Measurements from ENCODE around the gene KCNK4.

Gene KCNK4

DNA sequence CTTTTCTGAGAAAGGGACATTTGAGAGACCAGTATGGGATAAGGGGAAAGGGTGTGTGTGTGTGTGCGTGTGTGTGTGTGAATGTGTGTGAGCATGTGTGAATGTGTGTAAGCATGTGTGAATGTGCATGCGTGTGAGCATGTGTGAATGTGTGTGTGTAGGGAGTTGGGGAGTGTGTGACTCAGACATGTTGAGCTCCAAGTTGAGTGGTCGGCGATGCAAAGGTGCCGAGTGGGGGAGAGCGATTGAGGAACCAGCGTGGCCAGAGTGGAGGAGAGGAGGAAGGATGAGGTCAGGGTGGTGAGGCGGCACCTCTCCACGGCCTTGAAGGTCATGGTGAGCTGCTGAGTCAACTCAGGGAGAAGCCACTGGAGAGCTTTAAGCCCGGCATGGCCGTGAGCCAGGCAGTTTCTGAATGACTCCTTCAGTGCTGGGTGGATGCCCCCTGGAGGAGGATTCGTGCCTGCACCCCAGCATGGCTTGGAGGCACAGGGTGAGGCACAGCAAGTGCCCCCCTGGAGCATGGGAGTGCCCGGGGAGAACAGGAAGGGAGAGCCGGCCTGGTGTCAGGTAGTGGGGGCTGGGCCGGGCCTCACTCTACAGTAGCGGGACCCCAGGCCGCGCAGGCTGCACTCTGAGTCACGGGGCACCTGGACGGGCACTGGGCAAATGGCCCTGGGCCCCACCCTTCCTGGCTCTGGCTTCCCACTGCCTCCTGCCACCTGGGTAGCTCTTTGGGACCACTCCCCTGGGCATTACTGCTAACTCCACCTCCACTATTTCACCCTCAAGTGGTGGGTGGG, 40.7 kb downstream of the KCNK4 start:
- peak; percentile 74 to 98 for DNase-seq

DNA sequence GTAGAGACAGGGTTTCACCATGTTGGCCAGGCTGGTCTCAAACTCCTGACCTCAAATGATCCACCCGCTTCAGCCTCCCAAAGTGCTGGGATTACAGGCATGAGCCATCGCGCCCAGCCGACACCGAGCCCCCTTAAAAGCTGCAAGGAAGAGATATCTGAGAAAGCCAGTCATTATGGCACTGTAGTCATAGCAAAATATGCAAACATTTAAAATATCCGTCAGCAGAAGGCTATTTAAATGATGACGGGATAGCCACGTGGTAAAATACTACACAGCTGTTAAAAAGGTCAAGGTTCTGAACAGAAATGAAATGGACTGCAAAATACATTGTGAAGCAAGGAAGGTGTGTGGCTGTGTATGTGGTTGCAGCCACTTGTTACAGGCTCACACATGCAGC, 42.5 kb downstream of the KCNK4 start:
- DNase-seq, result no peak

DNA sequence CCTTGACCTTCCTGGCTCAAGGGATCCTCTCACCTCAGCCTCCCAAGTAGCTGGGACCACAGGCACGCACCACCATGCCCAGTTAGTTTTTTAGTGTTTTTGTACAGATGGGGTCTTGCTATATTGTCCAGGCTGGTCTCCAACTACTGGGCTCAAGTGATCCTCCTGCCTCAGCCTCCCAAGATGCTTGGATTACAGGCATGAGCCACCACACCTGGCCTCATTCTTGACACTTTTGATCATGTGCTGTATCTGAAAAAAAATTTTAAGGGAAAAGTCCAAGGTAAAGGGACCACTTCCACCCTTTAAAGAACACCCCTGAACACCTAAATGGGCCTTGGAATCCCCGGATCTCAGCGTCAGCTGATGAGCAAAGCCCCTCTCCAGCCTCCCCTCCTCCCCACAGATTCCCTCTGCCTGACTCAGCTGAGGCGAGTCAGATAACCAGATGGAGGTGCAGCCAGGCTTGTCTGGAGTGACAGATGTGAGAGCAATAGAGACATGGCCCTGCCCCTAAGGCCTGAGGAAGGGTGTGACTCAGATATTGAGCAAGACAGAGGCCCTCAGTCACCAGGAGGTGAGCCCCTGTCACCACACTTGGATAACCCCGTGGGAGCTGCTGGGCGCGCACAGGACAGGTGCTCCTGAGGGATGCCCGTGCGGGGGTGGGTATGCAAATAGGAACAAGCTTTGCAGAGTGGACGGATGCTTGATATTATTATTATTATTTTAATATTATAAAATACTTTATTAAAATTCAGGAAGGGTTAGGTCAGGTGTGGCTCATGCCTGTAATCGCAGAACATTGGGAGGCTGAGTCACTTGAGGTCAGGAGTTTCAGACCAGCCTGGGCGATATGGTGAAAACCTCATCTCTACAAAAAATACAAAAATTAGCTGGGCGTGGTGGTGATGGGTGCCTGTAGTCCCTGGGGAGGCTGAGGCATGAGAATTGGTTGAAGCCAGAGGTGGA, 43.9 kb downstream of the KCNK4 start:
- peak; percentile 30 to 97 for DNase-seq

DNA sequence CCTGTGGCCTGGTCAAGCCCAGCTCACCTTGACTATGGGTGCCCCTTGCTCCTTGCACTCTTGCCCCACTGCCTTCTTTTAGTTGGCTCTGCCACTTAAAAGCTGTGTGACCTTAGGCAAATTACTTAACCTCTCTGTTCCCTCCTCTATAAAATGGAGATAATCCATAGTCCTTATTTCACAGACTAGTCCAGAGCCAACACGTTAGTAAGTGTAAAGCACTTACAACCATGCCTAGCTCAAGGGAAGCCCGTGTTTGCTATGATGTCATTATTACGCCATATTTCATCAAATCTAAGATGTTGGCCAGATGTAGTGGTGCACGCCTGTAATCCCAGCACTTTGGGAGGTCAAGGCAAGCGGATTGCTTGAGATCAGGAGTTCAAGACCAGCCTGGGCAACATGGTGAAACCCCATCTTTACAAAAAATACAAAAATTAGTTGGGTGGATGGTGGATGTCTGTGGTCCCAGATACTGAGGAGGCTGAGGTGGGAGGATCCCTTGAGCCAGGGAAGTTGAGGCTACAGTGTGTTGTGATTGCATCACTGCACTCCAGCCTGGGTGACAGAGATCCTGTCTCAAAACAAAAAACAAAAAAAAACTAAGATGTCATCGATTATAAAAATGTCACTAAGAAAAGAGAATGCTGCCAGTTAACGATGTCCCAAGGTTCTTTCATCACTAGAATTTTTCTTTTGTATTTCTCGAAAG, 46.6 kb downstream of the KCNK4 start:
- no peak for DNase-seq

DNA sequence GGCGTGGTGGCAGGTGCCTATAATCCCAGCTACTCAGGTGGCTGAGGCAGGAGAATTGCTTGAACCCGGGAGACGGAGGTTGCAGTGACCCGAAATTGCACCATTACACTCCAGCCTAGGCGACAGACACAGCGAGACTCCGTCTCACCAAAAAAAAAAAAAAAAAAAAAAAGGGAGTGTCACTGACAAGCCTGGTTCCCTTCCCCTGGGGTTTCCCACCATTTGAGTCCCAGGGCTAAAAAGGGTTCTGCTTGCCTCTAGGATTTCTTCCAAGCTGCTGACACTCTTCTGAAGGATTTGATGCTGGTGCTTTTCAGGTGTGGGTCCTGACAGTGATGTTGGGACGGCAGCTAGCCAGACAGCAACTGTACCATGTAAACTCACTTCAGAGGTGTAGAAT, 47.6 kb downstream of the KCNK4 start:
- no peak for DNase-seq

DNA sequence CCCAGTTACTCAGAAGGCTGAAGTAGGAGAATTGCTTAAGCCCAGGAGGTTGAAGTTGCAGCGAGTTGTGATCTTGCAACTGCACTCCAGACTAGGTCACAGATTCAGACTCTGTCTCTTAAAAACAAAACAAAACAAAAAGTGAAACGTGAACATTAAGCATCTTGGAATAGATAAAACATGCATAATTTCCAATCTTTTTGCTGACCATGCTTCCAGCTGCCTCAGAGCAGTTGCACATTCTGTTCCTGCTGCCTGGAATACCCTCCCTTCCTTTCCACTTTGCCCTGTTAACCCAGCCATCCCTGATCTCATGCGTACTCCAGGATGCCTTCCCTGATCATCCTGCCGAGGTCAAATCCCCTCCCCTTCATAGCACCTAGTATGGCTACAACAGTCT, 48.2 kb downstream of the KCNK4 start:
- no peak for DNase-seq

DNA sequence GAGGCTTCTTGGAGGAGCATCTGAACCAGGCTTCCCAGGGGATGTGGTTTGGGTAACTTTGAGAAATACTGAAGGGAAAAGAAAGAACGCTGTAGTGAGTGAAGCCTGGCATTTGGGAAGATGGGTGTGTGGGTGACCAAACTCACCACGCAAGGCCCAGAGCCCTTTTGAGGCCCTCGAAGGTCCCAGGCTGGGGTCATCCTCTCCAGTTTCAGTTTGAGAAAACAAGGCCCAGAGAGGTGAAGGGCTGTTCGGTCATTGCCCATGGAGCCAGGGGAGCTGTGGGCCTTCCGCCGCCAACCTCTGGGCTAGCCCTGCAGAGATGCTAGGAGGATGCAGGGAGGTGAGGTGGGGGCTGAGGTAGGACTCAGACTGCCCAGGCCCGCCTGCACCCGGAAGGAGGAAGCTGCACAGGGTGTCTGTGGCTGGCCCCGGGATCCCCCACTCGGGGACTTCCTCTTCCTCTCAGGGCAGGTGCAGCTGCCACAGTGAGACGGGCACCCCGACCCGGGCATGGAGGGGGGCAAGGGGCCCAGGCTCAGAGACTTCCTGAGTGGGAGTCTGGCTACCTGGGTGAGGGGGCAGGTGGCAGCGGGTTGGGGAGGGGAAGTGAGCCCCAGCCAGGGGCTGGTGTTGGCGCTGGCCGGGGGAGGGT, 48.8 kb downstream of the KCNK4 start, which contains the start of gene CCDC88B:
CCDC88B (plus strand) TSS at position 451 of the 655 bp plus-strand sequence; CDS start at position 514, 63 bp downstream.
- peak; percentile 38 to 71 for DNase-seq

DNA sequence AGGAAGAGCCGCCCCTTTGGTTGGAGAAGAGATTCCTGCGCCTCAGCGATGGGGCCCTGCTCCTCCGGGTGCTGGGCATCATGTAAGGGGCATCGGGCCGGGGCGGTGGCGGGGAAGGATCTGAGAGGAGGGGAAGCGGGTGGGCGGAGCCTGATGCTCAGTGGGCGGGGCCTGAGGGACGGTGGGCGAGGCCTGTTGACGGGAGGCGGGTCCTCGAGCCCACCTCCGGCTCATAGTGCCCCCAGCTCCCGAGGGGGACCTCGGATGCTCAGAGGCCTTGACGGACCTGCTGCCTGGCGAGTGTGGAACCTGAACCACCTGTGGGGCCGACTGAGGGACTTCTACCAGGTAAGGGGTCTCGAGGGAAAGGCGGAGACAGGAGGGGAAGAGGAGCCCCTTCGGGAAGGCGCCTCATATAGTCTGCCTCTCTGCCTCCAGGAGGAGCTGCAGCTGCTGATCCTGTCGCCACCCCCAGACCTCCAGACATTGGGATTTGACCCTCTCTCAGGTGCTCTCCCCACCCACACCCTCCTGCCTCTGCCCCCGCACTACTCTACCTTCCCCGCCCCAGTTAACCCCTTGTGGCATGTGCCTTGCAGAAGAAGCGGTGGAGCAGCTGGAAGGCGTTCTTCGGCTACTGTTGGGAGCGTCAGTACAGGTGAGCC, 49.7 kb downstream of the KCNK4 start:
- DNase-seq, result peak in 1 of 2 donors; percentile 38

DNA sequence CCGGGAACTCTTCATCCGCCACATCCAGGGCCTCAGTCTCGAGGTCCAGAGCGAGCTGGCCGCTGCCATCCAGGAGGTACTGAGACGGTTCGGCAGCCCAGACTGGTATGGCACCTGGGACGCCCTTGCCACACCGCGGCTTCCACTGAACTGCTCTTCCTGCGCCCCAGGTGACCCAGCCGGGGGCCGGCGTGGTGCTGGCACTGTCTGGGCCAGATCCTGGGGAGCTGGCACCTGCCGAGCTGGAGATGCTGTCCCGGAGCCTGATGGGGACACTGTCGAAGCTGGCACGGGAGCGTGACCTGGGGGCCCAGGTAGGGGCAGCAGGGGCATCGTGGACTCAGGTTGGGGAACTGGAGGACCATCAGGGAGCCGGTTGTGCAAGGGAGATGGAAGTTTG, 50.3 kb downstream of the KCNK4 start:
- DNase-seq, result no peak

DNA sequence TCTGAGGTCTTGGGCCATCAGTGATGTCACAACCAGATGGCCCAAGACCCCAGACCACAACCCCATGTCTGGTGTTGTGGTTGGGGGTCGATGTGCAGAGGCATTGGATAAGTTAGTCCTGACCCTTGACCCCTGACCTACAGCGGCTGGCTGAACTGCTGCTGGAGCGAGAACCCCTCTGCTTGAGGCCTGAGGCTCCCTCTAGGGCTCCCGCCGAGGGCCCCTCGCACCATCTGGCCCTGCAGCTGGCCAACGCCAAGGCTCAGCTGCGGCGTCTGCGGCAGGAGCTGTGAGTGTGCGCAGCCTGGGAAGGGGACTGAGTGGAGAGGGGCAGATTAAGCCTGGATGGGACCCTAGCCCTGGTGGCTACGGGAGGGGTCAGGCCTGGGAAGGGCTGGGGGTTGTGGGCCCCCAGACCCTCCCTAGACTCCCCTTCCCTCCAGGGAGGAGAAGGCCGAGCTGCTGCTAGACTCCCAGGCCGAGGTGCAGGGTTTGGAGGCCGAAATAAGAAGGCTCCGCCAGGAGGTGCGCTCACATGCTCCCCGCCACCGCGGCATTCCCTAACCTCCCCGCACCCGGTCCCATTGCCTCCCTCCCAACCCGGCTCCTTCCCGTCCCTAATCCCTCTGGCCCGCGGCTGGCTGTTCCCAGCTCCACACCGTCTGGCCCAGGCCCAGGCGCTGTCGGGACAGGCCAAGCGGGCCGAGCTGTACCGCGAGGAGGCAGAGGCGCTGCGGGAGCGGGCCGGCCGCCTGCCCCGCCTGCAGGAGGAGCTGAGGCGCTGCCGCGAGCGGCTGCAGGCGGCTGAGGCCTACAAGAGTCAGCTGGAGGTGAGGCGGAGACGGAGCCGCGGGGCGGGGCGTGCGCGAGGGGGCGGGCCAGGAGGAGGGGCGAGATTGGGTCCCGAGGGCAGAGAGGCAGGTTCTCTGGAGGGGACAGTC, 51.0 kb downstream of the KCNK4 start:
- DNase-seq, result peak; percentile 76 to 83

DNA sequence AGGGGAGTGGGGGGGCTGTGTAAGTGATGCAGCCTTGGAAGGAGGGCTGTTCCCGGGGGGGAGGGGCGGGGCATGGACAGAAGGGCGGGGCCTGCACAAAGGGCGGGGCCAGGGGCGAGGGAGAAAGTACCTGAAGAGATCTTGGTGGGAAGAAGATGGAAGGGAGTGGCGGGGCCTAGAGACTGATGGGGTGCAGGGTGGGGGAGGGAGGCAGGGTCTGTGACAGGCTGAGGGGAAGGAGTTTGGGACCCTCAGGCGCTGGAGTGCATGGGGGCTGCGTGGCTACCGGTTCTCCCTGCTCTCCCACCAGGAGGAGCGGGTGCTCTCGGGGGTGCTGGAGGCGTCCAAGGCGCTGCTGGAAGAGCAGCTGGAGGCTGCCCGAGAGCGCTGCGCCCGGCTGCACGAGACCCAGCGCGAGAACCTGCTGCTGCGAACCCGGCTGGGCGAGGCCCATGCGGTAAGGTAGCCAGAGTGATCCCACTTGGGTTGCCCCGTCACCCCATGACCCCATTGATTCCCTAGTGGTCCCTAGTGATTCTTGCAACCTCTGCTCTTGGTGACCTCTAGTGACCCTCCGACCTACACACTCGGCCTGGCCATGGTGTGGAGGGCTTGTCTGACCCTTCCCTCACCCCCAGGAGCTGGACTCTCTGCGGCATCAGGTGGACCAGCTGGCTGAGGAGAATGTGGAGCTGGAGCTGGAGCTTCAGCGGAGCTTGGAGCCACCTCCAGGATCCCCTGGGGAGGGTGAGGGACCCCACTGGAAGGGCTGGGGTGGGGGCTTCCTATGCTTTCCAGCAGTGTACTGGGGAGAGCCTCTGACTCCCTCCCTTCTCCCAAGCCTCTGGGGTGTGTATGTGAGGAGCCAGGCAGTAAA, 52.0 kb downstream of the KCNK4 start:
- DNase-seq, result no peak

DNA sequence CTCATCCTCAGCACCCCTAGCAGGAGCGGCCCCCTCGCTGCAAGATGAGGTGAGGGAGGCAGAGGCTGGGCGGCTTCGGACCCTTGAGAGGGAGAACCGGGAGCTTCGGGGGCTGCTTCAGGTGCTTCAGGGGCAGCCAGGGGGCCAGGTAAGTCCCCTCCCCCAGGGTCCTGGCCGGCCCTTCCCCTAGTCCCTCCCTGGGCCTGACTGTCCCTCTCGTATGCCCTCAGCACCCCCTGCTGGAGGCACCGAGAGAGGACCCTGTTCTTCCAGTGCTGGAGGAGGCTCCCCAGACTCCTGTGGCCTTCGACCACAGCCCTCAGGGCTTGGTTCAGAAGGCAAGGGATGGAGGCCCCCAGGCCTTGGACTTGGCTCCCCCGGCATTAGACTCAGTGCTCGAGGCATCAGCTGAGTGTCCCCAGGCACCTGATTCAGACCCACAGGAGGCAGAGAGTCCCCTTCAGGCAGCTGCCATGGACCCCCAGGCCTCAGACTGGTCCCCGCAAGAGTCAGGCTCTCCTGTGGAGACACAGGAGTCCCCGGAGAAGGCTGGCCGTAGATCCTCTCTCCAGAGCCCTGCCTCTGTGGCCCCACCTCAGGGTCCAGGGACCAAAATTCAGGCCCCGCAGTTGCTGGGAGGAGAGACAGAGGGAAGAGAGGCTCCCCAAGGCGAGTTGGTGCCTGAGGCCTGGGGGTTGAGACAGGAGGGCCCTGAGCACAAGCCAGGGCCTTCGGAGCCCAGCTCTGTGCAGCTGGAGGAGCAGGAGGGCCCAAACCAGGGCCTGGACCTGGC, 52.9 kb downstream of the KCNK4 start:
- no peak for DNase-seq

DNA sequence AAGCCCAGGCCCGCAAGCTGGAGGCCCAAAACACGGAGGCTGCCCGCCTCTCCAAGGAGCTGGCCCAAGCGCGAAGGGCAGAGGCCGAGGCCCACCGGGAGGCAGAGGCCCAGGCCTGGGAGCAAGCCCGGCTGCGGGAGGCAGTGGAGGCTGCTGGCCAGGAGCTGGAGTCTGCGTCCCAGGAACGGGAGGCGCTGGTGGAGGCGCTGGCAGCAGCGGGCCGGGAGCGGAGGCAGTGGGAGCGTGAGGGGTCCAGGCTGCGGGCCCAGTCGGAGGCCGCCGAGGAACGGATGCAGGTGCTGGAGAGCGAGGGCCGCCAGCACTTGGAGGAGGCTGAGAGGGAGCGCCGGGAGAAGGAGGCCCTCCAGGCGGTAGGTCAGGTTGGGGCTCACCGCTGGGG, 53.7 kb downstream of the KCNK4 start:
- no peak for DNase-seq

DNA sequence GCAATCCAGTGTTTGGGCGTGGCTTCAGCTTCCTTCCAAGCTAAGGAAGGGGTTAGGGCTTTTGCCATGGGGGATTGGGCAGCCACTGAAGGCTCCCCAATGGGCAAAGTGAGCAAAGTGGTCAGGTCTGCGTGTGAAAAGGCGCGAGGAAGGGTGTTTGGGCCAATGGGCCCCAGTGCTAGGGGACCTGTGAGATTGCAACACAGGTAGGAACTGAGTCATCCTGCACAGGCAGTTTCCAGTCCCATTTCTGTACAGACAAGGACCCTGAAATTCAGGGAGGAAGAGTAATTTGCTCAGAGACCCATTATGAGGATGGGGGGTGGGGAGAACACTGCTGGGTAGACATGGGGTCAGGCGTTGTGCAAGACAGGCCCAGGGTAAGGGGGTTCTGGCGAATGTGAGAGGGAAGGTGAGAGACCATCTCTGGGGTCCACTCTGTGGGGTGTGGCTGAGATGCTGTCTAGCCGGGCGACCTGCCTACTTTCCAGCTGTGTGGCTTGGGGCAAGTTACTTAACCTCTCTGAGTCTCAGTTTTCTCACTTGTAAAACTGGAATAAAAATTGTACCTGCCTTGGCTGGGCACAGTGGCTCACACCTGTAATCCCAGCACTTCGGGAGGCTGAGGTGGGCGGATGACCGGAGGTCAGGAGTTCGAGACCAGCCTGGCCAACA, 56.2 kb downstream of the KCNK4 start:
- no peak for DNase-seq

DNA sequence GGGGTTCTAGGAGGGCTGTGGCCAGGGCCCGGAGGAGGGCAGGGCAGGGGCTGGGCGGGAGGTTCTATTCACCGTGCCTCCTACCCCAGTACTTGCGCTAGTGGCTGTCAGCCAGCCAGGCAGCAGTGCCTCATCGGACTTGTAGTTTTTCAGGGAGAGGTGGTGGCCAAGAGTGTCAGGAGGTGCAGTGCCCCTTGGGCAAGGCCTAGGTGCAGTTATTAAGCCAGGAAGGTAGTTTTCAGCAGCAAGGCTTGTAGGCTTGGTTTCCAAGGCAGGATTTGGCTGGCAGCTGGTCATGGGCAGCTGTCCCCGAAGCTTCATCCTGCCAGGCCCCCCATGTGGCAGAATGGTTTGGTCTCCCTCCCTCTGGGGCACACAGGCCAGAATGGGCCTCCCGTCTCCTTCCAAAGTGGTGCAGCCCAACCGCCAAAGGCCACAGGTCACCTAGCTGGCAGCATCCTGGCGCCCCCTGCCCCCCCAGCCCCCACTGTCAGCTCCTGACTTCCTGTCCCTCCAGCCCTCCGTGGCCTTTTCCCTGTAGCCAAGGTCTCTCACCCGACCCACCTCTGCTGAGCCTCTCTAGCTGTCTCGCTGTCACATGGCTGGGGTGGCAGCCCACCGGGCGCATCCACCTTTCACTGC, 57.4 kb downstream of the KCNK4 start:
- DNase-seq, result no peak

DNA sequence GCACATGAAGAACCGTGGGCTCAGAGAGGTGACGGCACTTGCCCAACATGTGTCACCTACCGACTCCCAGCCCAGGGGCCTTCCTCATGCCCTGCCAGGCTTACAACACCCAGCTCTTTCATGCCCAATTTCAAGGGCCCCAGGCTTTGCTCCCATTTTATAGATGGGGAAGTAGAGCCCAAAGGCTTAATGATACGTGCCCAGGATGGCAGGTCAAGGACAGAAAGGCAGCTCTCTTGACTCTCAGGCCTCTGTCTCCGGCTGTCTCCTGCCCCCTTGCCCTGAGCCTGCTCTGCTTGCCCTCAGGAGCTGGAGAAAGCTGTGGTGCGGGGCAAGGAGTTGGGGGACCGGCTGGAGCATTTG, 57.9 kb downstream of the KCNK4 start:
- DNase-seq, result no peak

DNA sequence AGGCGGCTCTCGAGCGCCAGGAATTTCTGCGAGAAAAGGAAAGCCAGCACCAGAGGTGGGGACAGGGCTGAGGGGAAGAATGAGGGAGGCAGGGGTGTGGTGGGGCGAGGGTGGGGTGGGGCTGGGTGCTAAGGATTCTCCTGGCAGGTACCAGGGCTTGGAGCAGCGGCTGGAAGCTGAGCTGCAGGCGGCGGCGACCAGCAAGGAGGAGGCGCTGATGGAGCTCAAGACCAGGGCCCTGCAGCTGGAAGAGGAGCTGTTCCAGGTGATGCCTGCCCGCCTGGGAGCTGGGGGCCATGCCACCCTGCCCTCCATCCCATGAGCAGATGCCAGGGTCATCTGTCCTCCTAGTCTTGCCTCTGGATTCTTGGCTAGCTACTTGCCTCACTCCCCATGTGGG, 58.3 kb downstream of the KCNK4 start:
- DNase-seq, result no peak

Measured in bone marrow (tissue), 2 donors.